DMS153 (cell line): ENCODE data around the gene HYAL3.
"Not testable (repeated sequence)": the region's sequence is repeated elsewhere in the genome, so short reads cannot be mapped to it uniquely, and the experiment has no call there.

Experiments
- DNase-seq: peaks from one replicate; lab custom pipeline; 2025; lab: John Stamatoyannopoulos, UW

The HYAL3 gene

DNA sequence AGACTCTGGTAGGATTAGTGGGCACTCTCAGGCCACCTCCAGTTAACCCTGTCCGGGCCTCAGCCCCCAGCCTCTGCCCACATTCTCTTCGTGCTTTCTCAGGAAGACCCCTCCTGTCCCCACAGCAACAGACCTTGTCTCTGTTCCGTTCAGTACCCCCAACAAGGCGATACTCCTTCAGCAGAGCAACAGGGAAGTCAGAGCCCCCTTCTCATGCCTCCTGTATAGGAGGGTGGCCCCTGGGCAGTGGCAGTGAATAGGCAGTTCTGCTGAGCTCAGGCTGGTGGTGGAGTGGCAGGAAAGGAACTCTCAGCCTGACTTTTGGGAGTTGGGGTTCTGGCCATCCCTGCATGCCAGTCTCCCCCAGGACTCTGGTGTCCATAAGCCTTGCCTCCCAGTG is 29.7 kb downstream of the HYAL3 start:
- DNase-seq = no peak

DNA sequence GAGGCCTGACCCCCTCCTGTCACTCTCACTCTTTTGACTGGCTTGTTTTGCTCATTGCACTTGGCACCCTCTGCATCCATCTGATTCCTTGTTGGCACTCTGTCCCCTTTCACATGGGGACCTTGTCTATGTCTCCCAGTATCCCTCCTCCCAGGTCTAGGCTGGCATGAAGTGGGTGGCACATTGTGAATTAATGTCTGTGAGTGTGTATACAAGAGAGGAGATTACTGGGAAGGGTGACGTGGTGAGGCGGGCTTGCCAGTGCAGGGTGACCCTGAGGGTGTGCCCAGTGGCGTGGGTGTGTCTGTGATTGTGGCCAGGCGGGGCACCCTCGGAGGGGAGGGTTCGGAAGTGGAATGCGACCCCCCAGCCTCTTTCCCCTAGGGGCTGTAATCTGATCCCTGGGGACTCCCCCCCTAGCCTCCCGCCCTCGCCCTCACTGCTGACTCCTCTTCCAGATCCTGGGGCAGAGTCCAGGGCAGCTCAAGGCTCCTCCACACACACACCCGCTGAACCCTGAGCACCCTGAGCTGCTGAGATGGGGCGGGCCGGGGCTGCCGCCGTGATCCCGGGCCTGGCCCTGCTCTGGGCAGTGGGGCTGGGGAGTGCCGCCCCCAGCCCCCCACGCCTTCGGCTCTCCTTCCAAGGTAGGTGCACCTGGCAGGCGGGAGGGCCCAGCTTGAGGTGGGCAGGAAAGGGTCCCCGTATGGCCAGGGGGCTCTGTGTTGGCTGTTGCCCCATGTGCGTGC is 30.3 kb downstream of the HYAL3 start, which contains the start of gene SEMA3B:
Gene SEMA3B, plus strand, starts transcription at position 445 of the 749 bp plus-strand sequence. Its CDS starts 94 bp downstream, at position 539.
- DNase-seq = no peak

DNA sequence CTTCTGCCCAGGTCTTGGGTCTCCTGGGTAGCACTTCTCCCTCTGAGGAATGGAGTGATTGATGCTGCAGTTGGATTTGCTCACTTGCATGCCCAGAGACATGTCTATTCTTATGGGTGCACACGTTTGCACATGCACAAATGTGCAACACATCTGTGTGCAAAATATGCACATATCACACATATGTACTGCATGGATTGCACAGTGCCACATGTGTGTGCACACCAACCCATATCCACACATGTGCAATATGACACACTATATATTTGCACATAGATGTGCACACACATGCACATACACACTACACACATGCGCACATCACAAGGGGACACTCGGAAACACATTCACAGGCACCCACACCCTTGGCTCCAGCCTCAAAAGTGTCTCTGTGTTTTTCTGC is 30.9 kb downstream of the HYAL3 start:
- DNase-seq = no peak

DNA sequence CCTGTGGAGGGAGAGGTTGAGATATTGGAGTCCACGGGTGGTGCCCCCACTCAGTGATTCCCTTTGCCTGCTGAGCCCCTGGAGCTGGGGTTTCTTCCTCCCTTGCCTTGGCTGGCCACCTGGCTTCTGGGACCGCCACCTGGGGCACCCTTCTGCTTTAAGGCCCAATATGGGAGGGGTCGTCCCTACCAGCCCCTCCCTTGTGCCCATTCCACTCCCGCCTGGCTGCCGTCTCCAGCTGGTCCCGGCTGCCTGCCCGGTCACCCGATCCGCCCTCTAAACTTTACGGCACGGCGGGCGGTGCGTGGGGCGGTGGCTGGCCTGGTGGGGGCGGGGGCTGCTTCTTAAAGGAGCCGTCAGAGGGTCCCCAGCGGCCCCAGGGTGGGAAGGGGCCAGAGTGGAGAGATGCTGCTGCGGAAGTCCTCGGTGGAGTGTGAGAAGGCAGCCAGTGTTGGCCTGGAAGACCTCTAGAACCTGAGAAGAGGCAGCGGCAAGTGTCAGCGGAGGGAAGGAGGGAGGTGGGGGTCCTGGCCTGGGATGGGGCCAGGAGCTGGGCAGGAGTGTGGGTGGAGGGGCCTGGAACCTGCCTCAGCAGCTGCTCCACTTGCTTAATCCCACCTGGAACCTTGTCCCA is 31.8 kb downstream of the HYAL3 start:
- no peak for DNase-seq

DNA sequence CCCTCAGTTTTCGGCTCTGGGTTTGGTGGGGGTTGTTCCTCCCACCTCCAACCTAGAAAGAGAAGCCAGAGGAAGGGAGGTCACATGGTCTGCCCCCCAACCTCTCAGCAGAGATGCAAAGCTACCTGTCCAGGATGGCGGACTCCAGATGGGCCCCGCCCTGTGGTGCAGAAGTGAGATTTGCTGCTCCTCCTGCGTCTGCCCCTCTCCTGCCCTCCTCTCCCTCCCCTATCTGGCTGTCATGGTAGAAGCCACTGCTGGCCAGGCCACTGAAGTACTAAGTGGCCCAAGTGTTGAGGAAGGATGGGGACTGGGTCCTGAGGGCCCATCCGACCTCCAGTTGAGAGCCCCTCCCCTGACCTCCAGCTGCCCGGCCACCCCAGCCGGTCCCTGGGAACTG is 32.4 kb downstream of the HYAL3 start:
- DNase-seq = no peak

GRCh38 chr3:50266017-50266416 is 33.2 kb downstream of the HYAL3 start:
- DNase-seq = no peak

DNA sequence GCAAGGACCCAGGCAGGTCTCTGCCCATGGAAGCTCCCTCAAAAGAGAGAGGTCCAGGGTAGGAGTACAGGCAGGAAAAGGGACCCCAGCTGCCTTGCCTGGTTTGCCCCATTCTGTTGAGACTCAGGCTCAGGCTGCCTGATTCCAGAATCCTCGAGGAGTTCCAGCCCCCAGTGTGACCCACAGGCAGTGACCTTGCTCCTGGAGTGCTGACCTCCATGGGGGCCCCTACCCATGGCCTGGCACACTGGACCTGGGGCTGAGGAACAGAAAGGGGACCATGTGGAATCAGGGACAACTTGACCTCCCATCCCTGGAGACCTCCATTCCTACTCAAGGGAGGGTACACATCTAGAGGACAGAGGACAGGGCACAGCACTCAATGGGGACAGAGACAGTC is 33.6 kb downstream of the HYAL3 start:
- DNase-seq = no peak

- DNase-seq = no peak
These were observed 34.2 kb downstream of the HYAL3 start for GRCh38 chr3:50264964-50265485.

DNA sequence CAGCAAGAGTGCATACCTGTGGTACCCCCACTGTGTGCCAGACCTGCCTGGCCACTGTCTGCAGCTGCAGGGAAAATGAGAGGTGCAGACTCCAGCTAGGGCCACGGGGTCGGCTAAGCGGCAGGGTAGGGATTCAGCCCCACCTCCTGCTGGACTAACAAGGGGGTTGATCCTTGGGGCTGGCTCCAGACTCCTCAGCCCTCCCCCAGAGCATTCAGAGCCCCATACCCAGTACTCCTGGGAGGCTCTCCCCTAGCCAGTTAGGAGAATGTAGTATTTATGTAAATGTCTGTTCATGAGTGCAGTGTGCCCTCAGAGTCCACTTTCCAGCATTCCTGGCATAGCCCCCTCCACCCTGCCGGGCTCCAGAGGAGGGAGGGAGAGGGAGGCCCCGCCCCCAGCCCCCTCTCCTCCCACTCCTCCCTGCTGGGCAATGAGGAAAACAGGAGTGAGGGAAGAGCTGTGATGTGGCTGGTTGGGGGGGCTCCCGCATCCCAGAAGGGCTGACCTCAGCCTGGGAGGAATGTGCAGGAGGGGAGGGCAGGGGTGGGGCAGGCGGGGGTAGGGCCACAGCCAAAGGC is 34.7 kb downstream of the HYAL3 start:
- DNase-seq = no peak

GRCh38 chr3:50263478-50264382 is 35.5 kb downstream of the HYAL3 start:
- DNase-seq = no peak

GRCh38 chr3:50262778-50263177 is 36.4 kb downstream of the HYAL3 start:
- no peak for DNase-seq

GRCh38 chr3:50262200-50262599 is 37.0 kb downstream of the HYAL3 start:
- DNase-seq = not testable (repeated sequence)

DNA sequence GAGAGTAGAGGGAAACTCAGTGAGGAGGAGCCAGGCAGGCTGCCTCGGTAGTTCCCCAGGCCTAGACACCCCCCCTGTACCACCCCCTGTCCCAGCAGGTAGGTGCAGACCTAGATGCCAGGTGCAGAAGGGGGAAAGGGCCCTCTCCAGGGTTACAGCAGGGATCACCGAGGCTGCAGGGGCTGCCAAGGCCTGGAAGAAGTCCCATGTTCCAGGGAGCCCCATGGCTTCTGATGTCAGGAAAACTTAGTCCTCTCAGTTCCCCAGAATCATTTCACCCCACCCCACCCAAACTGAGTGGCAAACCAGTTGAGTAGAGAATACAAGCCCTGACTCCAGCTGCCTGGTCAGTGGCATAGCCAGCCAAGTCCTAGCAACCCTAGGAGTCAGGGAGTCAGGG is 37.7 kb downstream of the HYAL3 start:
- no peak for DNase-seq

DNA sequence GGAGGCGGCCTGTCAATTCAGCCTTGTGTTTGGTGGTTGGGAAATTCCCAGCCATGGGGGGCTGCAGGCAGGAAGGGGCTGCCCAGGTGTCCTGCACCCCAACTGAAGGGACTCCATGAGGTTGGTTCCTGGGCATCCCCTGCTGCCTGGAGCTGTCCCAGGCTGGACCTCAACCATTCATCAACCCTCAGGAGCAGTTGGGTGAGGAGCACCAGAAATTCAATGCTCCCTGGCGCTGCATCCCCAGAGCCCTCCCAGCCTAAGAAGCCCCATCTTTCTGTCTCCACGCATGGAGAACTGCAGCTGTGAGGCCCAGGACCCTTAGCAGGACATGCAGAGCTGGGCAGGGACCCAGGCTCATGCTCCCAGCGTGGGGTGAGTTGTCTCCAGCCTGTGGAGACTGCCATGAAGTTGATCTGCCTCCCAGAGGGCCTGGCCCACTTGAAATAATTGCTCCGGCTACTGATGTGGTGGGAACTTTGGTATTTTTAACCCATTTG is 38.2 kb downstream of the HYAL3 start:
- DNase-seq = no peak

DNA sequence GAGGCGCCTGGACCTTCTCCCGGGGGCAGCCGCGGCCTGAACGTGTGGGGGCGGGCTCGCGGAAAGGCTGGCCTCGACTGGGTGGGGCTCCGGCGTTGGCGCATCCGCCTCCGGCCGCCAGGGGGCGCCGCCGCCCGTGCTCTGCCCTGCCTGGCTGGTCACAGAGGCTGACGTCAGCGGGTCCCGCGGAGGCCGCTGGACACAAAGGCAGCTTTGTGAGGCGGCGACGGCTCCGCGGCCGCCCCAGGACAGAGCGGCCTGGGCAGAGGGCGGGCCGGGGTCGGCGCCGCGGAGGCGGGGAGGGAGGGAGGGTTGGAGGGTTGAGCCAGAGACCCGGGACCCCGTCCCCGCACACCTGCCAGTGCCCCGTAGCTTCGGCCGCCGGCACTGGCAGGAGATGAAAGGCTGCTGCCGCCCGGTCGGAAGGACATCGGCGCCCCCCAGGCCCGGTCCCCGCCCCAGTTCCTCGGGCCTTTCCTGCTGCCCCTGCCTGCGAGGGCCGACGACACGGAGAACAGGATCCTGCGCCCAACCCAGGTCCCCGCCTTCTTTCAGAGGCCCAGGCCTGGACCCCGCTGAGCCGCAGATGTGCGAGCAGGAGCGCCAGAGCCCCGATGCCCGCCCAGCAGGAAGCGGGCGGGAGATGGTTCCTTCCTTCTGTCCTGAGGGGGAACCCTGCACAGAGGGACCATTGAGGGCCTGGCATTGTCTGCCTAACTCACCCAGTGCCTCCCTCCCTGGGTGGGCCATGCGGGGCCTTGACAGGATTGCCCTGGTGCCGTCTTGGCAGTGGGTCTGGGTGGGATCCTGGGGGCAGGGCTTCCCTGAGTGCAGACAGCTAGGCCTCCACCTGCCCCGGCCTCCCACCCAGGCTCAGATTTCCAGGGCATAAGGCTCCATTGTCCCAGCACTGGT is 38.9 kb downstream of the HYAL3 start:
- peak; percentile 39 for DNase-seq

DNA sequence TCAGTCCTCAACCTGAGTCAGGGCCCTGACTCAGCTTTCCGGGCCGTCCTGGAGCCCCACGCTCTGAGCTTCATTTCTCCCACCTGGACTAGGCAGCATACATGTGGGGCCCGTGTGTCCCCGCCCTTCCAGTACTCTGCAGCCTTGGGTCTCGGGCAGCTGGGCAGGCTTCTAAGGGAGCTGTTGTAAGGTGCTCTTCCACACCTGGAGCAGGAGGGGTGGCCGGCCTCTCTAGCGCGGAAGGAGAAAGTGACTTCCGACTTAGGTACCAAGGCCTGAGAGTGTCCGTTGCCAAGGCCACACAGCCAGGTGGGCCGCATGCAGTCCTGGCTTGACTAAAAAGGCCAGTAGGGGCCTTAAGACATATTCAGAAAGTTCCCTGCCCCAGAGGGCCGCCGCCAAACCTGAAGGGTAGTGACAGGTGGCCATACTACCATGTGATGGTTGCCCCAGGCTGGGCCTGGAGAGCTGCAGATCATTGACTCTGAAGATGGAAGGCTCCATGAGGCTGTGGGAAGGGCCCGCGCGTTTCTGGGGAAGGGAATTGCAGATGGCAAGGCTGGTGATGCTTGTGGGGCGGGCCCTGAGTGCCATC is 39.7 kb downstream of the HYAL3 start:
- no peak for DNase-seq

- DNase-seq = no peak
These were observed 40.2 kb downstream of the HYAL3 start for GRCh38 chr3:50258979-50259378.

DNA sequence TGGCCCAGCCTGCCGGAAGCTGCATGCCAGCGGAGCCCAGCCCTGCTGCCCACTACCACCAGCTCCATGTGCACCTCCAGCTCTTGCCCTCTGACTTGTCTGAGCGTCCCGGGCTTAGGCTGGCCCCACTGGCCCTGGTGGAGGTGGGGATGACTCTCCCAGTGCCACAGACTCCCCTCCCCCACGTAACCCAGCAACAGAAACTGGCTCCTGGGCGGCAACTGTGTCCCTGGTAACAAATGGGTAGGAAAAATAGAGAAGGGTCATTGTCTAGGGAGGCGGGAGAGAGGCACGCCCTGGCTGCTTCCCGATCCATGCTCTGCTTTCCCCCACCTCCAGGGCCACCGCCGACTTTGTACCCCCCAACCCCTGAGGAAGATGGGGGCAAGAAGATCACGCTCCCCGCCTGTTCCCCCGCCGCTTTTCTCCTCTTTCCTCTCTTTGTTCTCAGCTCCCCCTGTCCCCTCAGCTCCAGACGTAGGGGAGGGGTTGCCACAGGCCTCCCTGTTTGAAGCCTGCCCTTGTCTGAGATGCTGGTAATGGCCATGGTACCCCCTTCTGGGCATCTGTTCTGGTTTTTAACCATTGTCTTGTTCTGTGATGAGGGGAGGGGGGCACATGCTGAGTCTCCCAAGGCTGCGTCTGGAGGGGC is 41.0 kb downstream of the HYAL3 start:
- no peak for DNase-seq

DNA sequence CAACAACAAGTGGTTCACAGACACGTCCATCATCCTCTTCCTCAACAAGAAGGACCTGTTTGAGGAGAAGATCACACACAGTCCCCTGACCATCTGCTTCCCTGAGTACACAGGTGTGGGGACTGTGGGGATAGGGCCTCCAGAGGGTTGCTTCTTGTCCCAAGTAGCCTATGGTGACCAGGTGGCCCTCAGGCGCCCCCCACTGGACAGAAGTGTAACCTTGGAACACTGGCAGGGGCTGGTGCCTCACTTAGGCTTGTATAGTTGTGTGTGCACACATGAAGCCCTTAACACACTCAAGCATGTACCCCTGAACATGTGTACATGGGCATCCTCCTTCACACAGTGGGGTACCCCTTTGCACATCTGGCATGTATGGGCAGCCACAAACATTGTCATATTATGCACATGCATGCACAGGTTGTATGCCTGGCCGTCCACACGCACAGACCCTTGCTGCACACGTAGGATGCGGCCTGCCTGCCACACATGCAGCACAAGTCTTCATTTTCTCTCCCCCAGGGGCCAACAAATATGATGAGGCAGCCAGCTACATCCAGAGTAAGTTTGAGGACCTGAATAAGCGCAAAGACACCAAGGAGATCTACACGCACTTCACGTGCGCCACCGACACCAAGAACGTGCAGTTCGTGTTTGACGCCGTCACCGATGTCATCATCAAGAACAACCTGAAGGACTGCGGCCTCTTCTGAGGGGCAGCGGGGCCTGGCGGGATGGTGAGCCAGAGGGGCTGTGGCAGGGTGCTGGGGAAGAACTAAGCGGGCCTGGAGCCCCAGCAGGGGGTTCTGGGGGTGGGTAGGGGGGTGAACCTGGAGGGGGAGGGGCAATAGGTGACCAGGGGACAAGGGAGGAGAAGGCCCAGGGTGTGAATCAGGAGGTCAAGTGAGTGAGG is 42.0 kb downstream of the HYAL3 start:
- DNase-seq = no peak
